Myocyte (in vitro differentiated cells): ENCODE measurements around the gene MYBPHL. TPM values are rescaled to one million over a fixed set of nuclear protein-coding genes. Genes with fewer than 3 reads are reported as not detected.

Source experiments
- DNase-seq: peaks from one replicate; pipeline ENCODE4 v3.0.0-alpha.2; 2012; ENCODE audit warnings: low read depth
- total RNA-seq: library from RNA; depleted of rRNA; stranded (reverse); fragments of >200 nt; gene quantifications from 2 replicates; pipeline ENCODE4 v1.2.3, GENCODE V29; 2014

Gene MYBPHL
- total RNA-seq, 1 donor from 2014 or later = not detected

DNA sequence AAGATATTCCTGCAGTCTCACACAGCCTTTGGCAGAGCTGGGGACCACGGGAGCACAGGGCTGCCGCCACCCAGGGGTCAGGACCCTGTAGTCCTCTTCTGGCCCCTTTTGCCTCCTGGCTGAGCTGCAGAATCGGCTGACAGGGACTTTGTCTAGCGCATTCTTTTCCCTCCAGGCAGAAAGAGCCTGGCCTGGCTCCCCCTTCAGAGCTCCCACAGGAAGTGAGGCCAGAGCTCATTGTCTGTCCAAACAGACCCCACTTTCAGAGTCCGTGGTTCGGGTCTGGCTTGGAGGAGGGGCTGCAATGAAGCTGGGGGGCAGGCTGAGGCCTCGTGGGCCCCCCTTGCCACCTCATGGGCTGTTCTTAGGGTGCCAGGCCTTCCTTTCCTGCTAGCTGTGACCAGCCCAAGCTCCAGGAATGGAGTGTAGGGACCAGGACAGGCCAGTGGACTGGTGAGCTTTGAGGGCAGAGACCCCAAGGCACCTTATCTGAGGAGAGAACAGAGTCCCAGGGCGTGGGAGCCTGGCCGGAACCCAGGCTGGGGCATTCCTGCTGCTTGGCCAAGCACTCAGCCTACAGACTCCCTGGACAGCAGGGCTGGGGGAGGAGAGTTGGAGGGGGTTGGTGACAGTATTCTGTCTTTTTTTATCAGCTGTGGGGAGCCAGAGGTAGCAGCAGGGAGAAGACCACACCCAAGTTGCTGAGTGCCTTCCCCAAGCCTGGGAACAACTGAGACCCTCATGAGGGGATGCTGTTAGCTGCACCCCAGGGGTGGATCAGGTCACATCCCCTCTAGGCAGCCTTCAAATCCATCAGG is 52.8 kb downstream of the MYBPHL start:
- DNase-seq = no peak

DNA sequence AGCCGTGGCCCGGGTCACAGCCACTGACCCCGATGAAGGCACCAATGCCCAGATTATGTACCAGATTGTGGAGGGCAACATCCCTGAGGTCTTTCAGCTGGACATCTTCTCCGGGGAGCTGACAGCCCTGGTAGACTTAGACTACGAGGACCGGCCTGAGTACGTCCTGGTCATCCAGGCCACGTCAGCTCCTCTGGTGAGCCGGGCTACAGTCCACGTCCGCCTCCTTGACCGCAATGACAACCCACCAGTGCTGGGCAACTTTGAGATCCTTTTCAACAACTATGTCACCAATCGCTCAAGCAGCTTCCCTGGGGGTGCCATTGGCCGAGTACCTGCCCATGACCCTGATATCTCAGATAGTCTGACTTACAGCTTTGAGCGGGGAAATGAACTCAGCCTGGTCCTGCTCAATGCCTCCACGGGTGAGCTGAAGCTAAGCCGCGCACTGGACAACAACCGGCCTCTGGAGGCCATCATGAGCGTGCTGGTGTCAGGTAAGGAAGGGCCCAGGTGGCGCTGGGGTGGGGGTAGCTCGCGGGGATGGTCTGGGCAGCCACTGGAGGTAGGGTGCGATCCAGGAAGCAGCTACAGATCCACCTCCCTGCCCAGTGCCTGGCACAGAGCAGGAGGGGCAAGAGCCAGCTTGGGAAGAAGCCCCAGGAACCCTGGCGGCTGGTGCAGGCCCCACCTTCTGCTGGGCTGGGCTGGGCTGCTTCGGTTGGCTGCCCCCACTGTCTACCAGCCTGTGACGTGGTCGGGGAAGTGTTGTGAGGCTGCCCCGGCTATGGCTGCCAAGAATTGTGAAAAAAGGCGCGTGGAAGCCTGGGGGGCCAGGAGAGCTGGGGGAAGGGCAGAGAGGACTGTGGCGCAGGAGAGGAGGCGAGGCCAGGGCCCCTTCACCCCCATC is 53.7 kb downstream of the MYBPHL start:
- DNase-seq = no peak

DNA sequence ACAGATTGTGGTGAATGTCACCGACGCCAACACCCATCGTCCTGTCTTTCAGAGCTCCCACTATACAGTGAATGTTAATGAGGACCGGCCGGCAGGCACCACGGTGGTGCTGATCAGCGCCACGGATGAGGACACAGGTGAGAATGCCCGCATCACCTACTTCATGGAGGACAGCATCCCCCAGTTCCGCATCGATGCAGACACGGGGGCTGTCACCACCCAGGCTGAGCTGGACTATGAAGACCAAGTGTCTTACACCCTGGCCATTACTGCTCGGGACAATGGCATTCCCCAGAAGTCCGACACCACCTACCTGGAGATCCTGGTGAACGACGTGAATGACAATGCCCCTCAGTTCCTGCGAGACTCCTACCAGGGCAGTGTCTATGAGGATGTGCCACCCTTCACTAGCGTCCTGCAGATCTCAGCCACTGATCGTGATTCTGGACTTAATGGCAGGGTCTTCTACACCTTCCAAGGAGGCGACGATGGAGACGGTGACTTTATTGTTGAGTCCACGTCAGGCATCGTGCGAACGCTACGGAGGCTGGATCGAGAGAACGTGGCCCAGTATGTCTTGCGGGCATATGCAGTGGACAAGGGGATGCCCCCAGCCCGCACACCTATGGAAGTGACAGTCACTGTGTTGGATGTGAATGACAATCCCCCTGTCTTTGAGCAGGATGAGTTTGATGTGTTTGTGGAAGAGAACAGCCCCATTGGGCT is 54.5 kb downstream of the MYBPHL start:
- DNase-seq = no peak

DNA sequence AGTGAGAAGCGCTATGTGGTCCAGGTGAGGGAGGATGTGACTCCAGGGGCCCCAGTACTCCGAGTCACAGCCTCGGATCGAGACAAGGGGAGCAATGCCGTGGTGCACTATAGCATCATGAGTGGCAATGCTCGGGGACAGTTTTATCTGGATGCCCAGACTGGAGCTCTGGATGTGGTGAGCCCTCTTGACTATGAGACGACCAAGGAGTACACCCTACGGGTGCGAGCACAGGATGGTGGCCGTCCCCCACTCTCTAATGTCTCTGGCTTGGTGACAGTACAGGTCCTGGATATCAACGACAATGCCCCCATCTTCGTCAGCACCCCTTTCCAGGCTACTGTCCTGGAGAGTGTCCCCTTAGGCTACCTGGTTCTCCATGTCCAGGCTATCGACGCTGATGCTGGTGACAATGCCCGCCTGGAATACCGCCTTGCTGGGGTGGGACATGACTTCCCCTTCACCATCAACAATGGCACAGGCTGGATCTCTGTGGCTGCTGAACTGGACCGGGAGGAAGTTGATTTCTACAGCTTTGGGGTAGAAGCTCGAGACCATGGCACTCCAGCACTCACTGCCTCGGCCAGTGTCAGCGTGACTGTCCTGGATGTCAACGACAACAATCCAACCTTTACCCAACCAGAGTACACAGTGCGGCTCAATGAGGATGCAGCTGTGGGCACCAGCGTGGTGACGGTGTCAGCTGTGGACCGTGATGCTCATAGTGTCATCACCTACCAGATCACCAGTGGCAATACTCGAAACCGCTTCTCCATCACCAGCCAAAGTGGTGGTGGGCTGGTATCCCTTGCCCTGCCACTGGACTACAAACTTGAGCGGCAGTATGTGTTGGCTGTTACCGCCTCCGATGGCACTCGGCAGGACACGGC is 55.3 kb downstream of the MYBPHL start:
- DNase-seq = no peak

DNA sequence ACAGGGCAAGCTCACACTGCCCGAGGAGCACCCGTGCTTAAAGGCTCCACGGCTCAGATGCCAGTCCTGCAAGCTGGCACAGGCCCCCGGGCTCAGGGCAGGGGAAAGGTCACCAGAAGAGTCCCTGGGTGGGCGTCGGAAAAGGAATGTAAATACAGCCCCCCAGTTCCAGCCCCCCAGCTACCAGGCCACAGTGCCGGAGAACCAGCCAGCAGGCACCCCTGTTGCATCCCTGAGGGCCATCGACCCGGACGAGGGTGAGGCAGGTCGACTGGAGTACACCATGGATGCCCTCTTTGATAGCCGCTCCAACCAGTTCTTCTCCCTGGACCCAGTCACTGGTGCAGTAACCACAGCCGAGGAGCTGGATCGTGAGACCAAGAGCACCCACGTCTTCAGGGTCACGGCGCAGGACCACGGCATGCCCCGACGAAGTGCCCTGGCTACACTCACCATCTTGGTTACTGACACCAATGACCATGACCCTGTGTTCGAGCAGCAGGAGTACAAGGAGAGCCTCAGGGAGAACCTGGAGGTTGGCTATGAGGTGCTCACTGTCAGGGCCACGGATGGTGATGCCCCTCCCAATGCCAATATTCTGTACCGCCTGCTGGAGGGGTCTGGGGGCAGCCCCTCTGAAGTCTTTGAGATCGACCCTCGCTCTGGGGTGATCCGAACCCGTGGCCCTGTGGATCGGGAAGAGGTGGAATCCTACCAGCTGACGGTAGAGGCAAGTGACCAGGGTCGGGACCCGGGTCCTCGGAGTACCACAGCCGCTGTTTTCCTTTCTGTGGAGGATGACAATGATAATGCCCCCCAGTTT is 56.1 kb downstream of the MYBPHL start:
- DNase-seq = no peak

DNA sequence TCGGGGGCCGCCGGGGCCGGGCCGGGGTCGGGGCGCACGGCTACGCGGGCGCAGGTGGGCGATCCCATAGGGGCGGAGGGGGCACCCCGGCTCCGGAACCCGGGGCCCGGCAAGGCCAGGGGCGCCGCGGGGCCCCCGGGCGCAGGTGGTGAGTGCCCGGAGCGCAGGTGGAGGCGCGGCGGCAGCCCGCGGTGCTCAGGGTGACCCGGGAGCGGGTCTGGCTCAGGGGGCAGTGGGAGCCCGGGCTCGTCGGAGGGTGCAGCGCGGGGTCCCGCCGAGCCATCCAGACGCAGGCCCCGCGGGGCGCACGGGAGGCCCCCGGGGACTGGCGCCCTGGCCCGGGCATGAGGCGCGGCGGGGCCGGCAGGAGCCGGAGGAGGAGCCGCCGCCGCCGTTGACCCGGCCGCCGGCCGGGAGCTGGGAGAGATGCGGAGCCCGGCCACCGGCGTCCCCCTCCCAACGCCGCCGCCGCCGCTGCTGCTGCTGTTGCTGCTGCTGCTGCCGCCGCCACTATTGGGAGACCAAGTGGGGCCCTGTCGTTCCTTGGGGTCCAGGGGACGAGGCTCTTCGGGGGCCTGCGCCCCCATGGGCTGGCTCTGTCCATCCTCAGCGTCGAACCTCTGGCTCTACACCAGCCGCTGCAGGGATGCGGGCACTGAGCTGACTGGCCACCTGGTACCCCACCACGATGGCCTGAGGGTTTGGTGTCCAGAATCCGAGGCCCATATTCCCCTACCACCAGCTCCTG is 57.0 kb downstream of the MYBPHL start:
- no peak for DNase-seq

DNA sequence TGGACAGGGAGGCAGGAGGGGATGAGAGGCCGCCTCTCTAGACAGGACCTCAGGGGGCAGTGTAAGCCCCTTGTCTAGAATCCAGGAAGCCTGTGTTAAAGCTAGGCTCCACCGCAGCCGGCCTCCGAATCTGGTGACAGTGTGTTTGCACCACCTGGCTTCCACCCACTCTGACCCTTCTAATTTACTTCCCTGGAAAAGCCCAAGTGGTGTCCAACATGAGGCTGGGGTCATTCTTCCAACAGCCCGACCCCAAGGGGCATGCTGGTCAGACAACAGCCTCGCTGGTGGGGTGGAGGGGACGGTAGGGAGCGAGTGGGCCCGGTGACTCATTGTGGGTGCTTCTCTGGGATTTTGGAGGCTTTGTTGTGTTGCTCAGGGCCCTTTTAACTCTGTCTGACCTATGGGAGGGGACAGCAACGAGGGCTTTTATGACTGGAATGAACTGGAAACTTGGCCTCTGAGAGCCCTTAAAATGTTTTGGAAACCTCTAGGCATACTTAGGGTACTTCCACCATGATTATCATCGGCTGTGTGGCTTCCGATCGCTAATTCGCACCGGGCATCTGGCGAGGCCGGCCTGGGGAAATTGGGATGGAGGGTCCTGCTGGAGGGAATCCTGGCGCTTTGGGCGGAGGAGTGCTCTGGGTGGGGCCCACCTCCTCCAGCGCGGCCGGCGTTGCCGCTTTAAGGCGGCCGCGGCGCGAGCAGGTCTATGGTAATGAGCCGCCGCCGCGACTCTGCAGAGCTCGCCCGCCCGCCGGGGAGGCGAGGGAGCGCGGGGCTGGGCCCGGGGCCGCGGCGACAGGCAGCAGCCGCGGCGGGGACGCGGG is 57.8 kb downstream of the MYBPHL start, which contains the start of gene CELSR2:
Gene CELSR2, plus strand, starts transcription at position 743 of the 833 bp plus-strand sequence. CDS start 541 bp downstream, outside the sequence.
- DNase-seq = peak; percentile 44

DNA sequence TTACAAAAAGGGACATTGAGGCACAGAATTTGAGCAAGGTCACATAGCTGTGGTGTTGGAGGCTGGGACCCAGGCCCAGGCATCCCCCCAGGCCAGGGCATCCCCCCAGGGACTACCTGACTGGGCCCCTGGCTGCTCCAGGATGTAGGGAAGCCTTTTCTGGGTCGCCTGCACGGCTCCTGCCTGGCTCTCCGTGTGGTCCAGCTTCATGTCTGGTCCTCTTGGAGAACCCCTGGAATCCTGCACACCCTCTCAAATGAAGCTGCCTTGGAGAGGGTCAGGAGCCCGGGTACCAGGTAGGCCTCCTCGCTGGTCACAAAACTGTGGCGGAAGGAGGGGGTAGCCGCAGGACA is 58.4 kb downstream of the MYBPHL start:
- DNase-seq = no peak

DNA sequence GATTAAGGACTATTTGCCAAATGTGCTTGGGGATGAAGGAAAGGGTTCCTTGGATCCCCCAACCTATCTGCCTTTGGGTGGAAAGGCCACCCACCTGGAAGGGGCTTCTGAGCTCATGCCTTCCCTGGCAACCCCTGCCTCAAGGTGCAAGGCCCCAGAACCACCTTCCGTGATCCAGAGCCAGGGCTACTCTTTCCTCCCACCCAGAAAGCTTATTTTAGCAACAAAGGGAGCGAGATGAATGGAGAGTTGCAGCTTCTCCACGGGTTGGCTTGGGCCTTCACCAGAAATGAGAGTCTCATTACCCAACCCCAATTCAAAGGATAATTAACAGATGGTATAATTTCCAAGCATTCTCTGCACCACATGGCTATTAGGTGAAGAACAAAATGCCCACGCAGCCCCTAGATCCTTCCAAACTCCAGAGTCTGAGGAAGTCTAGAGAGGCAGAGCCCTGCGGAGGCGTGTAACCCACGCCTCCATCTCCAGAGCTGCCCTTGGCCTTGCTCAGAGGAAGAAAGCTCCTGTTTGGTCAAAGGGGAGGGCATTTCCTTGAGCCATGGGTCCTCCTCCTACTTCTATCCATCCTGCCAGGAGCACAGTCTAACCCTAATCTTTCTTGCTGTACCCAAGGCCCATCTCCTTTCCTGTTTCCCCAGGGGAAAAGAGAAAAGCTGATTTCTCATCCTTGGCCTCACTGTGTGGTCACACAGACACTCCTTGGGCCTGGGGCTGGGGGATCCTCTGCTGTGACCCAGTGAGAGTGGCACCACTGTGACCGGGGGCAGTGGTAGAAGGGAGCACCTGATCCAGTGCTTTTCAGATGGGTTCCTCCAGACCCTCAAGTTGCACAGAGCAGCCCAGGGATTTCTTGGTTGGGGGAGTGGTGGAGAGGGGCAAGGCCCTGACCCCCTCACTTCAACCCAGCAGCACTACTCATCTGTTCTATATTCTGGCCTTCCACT is 59.1 kb downstream of the MYBPHL start:
- DNase-seq = no peak

DNA sequence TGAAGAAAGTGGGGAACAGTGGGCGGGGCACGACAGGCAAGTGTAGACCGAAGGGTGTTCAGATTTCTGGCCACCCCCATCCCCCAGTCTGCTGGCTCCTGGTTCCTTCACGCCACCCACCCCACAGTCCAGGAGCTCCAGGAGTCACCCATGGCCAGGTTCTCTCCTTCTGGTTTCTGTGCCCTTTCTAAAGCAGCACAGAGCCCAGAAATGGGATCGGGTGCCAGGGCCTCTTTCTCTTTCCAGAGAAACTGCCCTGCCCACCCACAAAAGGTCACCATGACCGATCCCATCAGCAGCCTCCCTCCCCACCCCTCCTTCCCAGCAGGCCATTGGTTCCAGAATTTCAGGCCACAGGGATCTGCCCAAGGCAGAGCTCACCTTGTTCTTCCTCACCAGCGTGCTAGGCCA is 60.7 kb downstream of the MYBPHL start:
- no peak for DNase-seq

DNA sequence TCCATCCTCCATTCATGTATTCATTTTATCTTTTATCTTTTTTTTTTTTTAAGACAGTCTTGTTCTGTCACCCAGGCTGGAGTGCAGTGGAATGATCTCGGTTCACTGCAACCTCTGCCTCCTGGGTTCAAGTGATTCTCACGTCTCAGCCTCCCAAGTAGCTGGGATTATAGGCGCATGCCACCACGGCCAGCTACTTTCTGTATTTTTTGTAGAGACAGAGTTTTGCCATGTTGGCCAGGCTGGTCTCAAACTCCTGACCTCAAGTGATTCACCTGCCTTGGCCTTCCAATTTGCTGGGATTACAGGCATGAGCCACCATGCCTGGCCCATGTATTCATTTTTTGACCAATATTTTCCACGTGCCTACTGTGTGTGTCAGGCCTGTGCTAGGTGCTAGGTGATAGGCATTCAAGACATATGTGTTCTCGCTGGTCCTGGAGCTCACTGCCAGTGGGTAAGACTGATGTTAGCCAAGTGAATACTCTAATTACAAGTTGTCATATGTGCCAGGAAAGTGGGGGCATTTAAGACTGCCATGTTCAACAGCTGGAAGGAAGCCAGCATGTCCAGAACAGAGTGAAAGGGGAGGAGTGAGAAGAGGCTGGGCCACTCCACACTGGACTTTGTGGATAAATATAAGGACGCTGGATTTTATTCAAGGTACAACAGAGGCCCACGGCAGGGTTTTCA is 62.8 kb downstream of the MYBPHL start:
- DNase-seq = no peak

DNA sequence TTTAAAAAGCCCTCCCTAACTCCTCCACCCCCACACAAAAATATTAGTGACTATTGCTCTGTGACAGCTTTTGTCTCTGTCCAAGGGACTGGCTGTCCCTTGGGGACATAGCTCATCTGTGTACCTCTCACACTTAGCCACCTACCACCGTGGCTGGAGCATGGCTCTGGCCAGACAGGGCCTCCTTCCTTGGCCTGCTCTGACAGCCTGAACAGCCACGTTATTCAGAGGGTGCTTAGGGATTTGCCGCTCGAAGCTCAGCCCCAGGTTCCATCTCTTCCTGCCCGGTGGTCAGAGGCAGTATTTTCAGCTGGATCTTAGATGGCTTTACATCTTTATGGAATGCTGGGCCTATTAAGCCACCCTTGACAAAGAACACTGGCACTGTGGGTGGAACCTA is 63.6 kb downstream of the MYBPHL start:
- DNase-seq = no peak

DNA sequence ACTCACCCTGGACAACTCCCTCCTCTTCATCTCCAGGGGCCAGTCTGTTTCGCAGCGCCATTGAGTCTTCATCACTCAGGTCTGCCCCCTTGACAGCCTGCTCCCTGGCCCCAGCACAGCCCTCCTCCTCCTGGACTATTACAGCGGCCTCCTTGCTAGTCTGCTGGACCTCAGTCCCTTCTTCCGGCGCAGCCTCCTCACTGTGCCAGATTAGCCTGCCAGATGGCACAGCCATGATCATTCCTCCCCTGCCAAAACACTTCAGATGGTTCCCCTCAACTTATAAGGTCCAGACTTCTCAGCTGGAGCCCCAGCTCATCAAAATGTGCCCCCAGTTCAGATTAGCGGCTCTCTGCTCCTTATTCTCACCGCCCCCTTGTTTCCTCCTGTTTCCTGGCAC is 64.4 kb downstream of the MYBPHL start:
- no peak for DNase-seq
